ENCODE measurements around the gene RPS6KA2. TPM values are rescaled to one million over a fixed set of nuclear protein-coding genes. Genes with fewer than 3 reads are reported as not detected.

The RPS6KA2 gene
- total RNA-seq, 4 donors from 2014 or later, result 43.9 to 161 (median 82.7) TPM

DNA sequence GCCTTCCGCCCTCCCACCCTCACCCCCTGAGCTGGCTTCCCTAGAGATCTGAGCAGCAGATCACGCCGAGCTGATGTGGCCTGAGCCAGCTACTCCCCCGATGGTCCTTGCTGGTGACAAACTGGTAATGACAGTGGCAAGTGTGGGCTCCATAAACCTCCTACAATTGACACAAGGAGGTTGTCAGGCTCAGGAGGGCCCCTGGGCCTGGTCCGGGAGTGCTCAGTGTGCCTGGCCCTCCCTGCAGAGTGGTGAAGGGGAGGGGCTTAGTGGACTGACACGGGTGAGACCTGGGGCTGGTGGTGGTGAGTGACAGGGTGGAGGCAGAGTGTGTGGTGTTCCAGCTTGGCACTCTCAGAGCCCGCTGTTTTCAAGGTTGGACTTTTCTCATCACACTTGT lies 221.7 kb downstream of the RPS6KA2 start:
- TF ChIP-seq, protein P1, sequence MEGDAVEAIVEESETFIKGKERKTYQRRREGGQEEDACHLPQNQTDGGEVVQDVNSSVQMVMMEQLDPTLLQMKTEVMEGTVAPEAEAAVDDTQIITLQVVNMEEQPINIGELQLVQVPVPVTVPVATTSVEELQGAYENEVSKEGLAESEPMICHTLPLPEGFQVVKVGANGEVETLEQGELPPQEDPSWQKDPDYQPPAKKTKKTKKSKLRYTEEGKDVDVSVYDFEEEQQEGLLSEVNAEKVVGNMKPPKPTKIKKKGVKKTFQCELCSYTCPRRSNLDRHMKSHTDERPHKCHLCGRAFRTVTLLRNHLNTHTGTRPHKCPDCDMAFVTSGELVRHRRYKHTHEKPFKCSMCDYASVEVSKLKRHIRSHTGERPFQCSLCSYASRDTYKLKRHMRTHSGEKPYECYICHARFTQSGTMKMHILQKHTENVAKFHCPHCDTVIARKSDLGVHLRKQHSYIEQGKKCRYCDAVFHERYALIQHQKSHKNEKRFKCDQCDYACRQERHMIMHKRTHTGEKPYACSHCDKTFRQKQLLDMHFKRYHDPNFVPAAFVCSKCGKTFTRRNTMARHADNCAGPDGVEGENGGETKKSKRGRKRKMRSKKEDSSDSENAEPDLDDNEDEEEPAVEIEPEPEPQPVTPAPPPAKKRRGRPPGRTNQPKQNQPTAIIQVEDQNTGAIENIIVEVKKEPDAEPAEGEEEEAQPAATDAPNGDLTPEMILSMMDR (IDR thresholded peaks at IDR 0.05; ENCODE audit: low read depth), result no peak

DNA sequence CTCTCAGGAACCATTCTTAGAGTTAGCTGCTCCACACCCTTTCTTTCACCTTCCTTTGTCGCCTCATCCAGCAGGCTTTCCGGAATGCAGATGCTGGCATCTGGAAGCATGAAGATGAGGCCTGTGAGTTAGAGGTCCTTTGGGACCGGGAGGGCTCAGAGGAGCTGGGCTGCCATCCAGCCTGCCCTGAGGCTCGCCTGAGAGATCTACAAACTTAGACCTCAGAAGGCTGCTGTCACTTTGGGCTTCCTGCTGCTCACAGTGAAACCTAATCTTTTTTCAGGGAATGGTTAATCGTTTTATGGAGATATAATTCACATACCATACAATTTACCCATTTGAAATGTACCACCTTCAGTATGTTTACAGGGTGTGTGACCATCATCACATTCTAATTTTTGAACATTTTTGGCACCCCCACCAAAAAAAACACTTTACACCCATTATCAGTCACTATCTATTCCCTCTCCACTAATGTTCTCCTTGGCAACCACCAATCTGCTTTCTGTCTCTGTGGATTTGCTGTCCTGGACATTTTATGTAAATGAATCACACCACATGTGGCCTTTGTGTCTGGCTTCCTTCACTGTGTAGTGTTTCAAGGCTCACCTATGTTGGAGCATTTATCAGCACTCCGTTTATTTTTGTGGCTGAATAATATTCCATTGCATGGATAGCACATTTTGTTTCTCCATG lies 224.3 kb downstream of the RPS6KA2 start:
- TF ChIP-seq, protein P1 (IDR thresholded peaks at IDR 0.05; ENCODE audit: low read depth), result no peak

DNA sequence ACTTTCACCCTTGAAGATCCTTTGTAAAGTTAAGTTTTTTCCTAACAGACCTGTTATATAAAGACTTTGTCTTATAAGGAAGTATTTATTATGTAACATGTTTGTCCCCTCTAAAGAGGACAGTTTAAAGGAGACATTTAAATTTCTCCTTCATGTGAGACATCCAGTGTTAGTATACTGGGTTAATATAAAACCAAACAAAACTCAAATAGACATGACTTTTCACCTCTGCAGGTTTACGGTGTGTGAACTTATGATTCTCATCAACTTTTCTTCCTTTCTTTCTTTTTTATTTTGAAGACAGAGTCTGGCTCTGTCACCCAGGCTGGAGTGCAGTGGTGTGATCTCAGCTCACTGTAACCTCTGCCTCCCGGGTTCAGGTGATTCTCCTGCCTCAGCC lies 226.9 kb downstream of the RPS6KA2 start:
- TF ChIP-seq, protein P1 (IDR thresholded peaks at IDR 0.05; ENCODE audit: low read depth), result no peak

DNA sequence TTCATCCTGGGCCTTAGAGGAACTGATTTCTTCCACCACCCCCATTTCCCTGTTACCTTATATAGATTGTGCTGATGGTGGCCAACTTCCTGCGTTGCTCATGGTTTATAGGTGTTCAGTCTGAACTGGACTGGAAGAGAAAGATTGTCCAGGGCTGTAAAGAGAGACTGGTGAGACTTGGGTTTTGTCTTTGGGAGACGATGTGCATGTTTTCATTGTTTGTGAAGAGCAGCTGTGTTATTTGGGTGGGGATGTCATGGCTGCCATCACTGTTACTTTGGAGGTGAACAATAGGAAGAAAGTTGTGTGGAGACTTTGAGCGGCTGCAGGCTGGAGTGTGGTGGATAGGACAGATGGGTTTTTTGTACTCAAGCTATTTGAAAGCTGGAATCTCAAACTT lies 228.7 kb downstream of the RPS6KA2 start:
- TF ChIP-seq, protein P1 (IDR thresholded peaks at IDR 0.05; ENCODE audit: low read depth), result no peak

DNA sequence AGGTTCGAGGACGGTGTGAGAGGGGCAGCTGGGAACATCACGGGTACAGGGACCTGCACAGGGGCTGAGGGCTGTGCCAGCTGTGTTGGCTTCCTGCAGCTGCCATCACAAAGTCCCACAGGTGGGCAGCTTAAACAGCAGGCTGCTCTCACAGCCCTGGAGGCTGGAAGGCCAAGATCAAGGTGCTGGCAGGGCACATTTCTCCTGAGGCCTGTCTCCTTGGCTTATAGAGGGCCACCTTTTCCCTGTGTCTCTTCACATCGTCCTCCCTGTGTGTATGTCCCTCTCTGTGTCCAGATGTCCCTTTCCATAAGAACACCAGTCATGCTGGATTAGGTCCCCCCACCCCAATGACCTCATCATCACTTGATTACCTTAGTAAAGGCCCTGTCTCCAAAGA lies 229.2 kb downstream of the RPS6KA2 start:
- TF ChIP-seq, protein P1 (IDR thresholded peaks at IDR 0.05; ENCODE audit: low read depth), result no peak

DNA sequence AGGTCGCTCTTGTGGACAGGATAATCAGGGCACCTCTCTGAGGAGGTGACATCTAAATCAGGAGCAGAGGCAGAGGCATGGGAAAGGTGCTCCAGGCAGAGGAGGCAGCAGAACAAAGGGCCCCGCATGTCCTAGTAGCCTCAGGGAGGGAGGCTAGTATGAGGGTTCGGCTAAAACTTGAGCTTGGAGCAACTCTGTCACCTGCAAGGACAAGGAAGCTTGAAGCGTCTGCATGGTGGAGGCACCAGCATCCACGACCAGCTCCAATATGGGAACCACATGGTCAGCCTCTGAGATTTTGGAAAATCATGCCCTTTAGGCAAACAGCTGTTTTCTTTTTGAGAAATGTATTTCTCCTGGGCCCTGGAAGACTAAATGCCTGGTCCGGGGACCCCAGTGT lies 231.3 kb downstream of the RPS6KA2 start:
- TF ChIP-seq, protein P1 (IDR thresholded peaks at IDR 0.05; ENCODE audit: low read depth), result no peak

DNA sequence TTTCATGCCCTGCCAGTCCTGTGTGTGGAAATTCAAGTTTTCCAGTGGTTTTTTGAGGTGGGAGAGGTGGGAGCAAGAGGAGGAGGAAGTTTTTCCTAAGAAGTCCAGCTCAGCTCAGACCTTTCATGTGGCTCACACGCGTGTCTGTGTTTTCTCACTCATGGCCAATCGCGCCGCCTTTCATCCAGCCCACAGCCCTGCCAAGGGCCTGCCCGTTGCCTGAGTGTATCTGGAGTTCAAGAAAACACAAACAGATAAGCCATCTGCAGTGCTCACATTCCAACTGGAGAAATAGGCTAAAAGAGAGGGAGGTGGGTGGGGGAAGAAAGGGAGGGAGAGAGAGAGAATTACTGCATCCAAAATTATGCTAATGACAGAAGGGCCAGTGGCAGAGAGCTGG lies 231.7 kb downstream of the RPS6KA2 start:
- TF ChIP-seq, protein P1 (IDR thresholded peaks at IDR 0.05; ENCODE audit: low read depth), result no peak

Measured in subcutaneous adipose tissue (tissue), 4 donors.